ENCODE measurements around the gene HSD17B3.
"Not testable (repeated sequence)": the region's sequence is repeated elsewhere in the genome, so short reads cannot be mapped to it uniquely, and the experiment has no call there.

- not testable (repeated sequence) for TF ChIP-seq CTCF, POLR2AphosphoS5, POLR2A, EP300 (IDR thresholded peaks at IDR 0.05)
Observed at GRCh38 chr9:96322736-96323135, 20.8 kb upstream of the HSD17B3 start.
